Type B pancreatic cell (in vitro differentiated cells): ENCODE measurements around the gene KANK4. TPM values are rescaled to one million over a fixed set of nuclear protein-coding genes. Genes with fewer than 3 reads are reported as not detected.

Experiments used
- DNase-seq: peaks from one replicate; pipeline ENCODE4 v3.0.0; 2021; ENCODE audit warnings: mixed read lengths; ENCODE audit not compliant: unreplicated experiment; ENCODE audit errors: extremely low spot score
- H3K27ac Mint-ChIP-seq: 2 replicates; pipeline ENCODE4 v1.8.0; 2021; ENCODE audit warnings: mild to moderate bottlenecking, mixed read lengths
- H3K27me3 Mint-ChIP-seq: 2 replicates; pipeline ENCODE4 v1.8.0; 2021; ENCODE audit warnings: mixed read lengths
- H3K36me3 Mint-ChIP-seq: 2 replicates; pipeline ENCODE4 v1.8.0; 2021; ENCODE audit warnings: mixed read lengths
- H3K4me1 Mint-ChIP-seq: one replicate; pipeline ENCODE4 v1.8.0; 2021; ENCODE audit warnings: mixed read lengths; ENCODE audit not compliant: unreplicated experiment
- H3K4me3 Mint-ChIP-seq: 2 replicates; pipeline ENCODE4 v1.8.0; 2021; ENCODE audit warnings: mild to moderate bottlenecking, mixed read lengths
- H3K9me3 Mint-ChIP-seq: 2 replicates; pipeline ENCODE4 v1.8.0; 2021; ENCODE audit warnings: mixed read lengths
- total RNA-seq: library from RNA; stranded (reverse); gene quantifications from 2 replicates; pipeline ENCODE4 v1.2.1, GENCODE V29; 2021; ENCODE audit warnings: low replicate concordance
- TF ChIP-seq, protein P1 (sequence below): fragments of 200-600 bp; sonication (generic); conservative IDR thresholded peaks from 2 replicates; pipeline ENCODE4 v1.5.0; 2021; ENCODE audit warnings: antibody characterized with exemption, mild to moderate bottlenecking

KANK4 gene
- total RNA-seq, 1 donor from 2014 or later = 11.3 TPM

DNA sequence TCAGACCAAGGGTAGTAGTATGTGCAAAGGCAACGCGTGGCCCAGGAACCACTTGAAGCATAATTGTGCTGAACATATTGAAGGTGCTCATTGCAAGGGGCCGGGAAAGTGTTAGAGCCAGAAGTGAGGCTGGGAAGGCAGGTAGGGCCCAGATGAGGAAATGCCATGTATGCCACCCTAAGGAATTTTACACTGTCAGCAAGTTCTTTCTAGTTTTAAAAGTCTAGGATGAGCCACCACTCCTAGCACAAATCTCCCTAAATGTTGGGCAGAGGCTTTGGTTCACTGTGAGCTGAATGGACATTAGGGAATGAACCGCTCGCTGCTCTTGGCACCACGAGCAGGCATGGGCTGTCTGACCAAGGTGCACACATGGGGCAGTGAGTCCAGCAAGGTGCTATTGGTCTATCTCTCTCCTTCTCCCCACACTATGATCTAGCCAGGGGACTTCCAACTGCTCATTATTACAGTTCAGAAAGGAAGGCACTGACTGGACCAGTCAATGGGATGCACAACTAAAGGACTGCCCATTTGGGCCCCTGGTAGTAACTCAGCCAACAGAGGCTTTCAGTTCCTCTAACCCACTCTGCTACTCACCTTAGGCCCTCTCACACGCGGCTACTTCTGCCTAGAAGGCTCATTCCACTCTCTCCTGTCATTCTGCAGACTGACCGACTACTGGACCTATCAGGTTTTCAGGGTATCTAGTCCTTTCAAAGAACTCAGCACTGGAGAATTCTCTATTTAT is 2.0 kb downstream of the KANK4 start:
- Mint-ChIP-seq H3K9me3 (no peaks in the 10 kb centered on the region), H3K4me1 (peaks cover 34% of the 10 kb centered on the region), H3K27me3 (peaks cover 83% of the 10 kb centered on the region), H3K36me3 (no peaks in the 10 kb centered on the region), H3K4me3 (peak overlapping the region; percentile 85), H3K27ac (no peak overlapping the region)
- no peak for DNase-seq
- TF ChIP-seq, protein P1, sequence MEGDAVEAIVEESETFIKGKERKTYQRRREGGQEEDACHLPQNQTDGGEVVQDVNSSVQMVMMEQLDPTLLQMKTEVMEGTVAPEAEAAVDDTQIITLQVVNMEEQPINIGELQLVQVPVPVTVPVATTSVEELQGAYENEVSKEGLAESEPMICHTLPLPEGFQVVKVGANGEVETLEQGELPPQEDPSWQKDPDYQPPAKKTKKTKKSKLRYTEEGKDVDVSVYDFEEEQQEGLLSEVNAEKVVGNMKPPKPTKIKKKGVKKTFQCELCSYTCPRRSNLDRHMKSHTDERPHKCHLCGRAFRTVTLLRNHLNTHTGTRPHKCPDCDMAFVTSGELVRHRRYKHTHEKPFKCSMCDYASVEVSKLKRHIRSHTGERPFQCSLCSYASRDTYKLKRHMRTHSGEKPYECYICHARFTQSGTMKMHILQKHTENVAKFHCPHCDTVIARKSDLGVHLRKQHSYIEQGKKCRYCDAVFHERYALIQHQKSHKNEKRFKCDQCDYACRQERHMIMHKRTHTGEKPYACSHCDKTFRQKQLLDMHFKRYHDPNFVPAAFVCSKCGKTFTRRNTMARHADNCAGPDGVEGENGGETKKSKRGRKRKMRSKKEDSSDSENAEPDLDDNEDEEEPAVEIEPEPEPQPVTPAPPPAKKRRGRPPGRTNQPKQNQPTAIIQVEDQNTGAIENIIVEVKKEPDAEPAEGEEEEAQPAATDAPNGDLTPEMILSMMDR = no peak

DNA sequence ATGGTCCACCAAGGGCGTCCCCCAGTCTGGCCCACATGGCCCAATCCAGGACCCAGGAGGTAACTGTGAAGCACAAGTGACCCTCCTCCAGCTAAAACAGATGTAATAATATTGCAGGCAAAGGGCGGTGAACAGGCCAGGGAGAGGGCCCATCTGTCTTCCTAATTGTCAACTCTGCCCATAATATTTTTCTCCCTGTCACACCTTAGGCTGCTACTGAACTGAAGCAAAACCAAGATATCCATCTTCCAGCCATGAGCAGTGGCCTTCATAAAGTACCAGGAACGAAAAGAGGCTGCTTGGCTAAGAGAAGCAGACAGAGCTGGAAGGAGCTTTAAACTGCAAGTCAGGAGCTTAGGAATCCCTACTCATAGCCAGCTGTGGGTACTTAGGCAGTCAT is 3.1 kb downstream of the KANK4 start:
- Mint-ChIP-seq H3K36me3 (peaks cover 4% of the 10 kb centered on the region), H3K9me3 (peaks cover 5% of the 10 kb centered on the region), H3K4me3 (peak overlapping the region; percentile 62), H3K27me3 (peaks cover 79% of the 10 kb centered on the region), H3K4me1 (peaks cover 40% of the 10 kb centered on the region), H3K27ac (no peak overlapping the region)
- TF ChIP-seq, protein P1 = no peak
- no peak for DNase-seq

DNA sequence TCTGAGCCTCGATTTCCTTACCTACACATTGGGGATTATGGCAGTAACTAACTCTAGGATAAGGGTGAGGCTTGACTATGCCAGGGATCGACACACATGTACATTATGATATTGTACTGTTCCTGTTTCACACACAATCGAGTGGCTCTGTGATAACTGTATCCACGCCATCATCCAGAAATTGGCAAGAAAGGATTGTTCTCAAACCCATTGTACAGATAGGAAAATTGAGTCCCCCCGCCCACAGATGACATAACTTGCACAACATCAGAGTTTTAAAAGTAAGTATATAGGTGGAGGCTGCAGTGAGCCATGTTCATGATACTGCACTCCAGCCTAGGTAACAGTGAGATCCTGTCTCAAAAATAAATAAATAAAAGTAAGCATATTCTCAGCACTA is 3.8 kb downstream of the KANK4 start:
- Mint-ChIP-seq H3K27ac (no peak overlapping the region), H3K4me3 (peak overlapping the region; percentile 62), H3K36me3 (peaks cover 4% of the 10 kb centered on the region), H3K9me3 (peaks cover 5% of the 10 kb centered on the region), H3K4me1 (peaks cover 41% of the 10 kb centered on the region), H3K27me3 (peaks cover 75% of the 10 kb centered on the region)
- no peak for DNase-seq
- TF ChIP-seq, protein P1 = no peak

DNA sequence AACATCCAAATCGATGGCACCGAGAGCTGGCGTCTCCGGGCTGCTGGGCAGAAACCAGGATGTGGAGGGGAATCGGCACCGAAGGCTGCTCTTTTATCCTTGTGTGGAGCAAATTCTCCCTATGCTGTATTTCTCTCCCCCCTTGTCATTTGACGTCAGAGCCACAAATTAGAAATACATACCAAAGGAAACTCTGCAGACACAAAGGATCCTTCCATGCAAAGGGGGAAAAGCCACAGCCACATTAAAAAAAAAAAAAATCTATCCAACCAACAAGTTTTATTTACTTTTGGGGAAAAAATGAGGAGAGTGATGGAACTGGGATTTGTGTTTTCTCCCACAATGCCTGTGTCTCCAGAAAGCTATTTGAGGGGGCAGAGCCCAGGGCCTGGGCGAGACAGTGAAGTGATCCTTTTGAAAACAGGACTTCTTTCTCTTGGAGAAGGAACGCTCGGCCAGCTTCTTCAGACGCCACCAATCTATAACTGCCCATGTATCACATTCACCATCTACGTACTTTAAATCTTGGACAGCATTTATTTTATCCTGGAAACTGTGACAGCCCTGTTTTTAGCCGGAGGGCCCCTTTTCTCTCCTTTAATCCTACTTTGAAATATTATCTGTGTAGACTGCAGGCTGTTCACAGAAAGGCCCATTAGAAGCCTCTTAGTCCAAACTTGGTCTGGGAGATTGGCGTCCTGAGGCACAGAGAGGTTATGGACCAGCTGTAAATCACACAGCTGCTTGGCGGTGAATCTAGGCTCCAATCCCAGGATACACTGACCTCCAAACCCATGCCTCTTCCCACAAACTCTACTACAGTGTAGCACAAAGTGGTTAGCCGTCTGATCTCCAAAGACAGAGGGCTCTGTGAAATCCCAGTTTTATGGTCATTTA is 4.5 kb downstream of the KANK4 start:
- H3K9me3 Mint-ChIP-seq = peaks cover 5% of the 10 kb centered on the region
- H3K27me3 Mint-ChIP-seq = peaks cover 75% of the 10 kb centered on the region
- peaks cover 40% of the 10 kb centered on the region for H3K4me1 Mint-ChIP-seq

DNA sequence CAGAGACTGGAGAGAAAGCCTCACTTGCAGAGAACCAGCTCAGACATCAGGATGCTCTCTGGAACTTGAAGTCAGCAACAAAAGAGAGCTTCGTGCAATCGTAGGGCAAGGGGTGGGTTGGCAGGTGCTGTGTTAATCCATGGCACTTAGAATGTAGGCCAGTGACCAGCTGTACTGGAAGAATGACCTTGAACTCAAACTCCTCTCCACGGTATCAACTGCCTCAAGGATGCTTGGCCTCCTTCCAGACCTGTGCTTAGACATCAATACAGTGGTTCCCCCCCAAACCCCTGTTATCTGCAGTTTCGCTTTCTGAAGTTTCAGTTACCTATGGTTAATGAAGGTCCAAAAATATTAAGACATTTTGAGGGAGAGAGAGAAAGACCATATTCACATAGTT is 6.5 kb downstream of the KANK4 start:
- no peak overlapping the region for H3K27ac Mint-ChIP-seq
- no peak for DNase-seq
- TF ChIP-seq, protein P1 = no peak
- peaks cover 75% of the 10 kb centered on the region for H3K27me3 Mint-ChIP-seq
- H3K9me3 Mint-ChIP-seq = peaks cover 5% of the 10 kb centered on the region
- H3K36me3 Mint-ChIP-seq = peaks cover 7% of the 10 kb centered on the region
- peaks cover 49% of the 10 kb centered on the region for H3K4me1 Mint-ChIP-seq
- H3K4me3 Mint-ChIP-seq = peak overlapping the region; percentile 35

More for the DNA sequence above, 4.5 kb downstream of the KANK4 start:
- DNase-seq = no peak
- Mint-ChIP-seq H3K36me3 (peaks cover 4% of the 10 kb centered on the region), H3K4me3 (peak overlapping the region; percentile 47), H3K27ac (peak overlapping the region; percentile 14)
- TF ChIP-seq, protein P1 = no peak
